GM18505 (cell line): Measurements from ENCODE around the gene COL15A1.

Source experiments
- ATAC-seq: cut with Tn5 transposase; IDR thresholded peaks from one replicate; pipeline ENCODE4 v1.9.1; 2021; ENCODE audit not compliant: unreplicated experiment
- POLR2A ChIP-seq: IDR thresholded peaks from 4 replicates; pipeline ENCODE4 v1.6.1; 2011; ENCODE audit warnings: borderline replicate concordance; ENCODE audit not compliant: insufficient read depth, insufficient read length; ENCODE audit errors: extremely low read depth

The COL15A1 gene

GRCh38 chr9:98944057-98944733 is 488 bp downstream of the COL15A1 start:
- no peak for TF ChIP-seq POLR2A
- no peak for ATAC-seq

DNA sequence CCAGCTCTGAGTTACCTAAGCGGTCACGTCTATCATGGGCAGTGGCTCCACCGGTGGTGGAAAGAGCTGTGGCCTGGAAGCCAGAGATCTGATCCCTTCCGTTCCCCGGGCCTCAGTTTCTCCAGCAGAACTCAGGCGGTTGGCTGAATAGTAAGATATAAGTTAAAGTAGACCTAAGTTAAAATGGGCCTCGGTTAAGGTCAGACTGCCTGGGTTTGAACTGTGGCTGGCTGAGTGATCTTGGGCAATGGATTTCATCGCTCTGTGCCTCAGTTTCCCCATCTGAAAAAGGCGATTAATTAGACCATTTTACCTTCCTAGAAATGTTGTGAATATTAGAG is 997 bp downstream of the COL15A1 start:
- no peak for ATAC-seq

GRCh38 chr9:98949565-98949964 is 5.9 kb downstream of the COL15A1 start:
- TF ChIP-seq POLR2A, result no peak
- no peak for ATAC-seq

More for the DNA sequence above, 997 bp downstream of the COL15A1 start:
- no peak for TF ChIP-seq POLR2A

DNA sequence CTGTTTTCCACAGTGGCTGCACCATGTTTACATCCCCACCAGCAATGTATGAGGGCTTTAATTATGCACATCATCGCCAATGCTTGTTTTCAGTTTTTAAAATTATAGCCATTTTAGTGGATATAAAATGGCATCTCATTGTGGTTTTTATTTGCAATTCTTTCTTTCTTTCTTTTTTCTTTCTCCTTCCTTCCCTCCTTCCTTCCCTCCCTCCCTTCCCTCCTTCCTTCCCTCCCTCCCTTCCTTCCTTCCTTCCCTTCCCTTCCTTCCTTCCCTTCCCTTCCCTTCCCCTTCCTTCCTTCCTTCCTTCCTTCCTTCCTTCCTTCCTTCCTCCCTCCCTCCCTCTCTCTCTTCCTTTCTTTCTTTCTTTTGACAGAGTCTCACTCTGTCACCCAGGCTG is 6.6 kb downstream of the COL15A1 start:
- ATAC-seq, result no peak

DNA sequence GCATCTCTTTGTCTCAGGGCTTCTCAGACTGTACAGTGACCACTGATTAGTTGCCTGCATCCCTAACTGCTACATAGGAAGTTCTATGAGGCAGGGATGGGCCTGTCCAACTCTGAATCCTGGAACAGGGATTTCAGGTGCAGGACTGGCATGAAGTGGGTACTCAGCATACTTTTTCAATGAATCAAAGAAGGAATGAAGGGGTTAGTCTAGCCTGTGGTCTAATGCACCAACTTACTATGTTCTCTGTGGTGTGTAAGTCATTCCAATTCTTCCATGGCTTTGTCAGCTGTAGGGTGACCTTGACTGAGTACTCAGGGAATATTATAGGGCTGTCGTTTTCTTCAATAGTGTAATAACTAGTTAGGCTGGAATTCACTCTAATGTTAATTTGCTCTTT is 8.3 kb downstream of the COL15A1 start:
- TF ChIP-seq POLR2A, result no peak
- ATAC-seq, result no peak

More for the DNA sequence above, 6.6 kb downstream of the COL15A1 start:
- TF ChIP-seq POLR2A, result no peak

DNA sequence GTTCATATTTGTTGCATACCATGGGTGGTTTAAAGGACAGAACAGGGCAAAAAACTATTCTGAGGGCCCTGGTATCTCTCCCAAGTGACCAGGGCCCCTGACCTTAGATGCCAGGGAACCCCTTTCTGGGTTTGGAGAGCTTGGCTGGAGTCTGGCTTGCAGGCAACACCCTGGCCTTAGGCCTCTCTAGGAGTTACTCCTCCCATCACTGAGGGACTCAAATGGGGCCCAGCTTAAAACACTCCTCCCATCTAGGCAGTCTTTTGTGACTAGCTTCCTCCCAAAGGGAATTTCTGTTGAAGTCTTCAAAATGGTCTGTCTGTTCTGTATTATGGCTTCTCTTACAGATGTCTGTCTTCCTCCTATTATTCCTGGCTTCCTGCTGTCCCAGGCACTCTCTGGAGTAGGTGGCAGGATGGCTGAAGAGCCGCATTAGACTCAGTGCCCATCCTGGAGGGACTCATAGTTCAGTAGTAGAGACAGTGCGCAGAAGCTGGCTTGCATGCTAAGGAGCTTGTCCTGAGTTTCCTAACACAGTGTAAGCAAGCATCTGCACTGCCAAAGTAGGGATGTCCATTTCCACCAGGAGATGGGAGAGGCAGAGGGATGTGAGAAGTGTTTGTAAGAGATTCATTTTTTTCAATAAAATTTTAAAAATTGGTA is 10.0 kb downstream of the COL15A1 start:
- no peak for ATAC-seq

GRCh38 chr9:98954244-98954610 is 10.5 kb downstream of the COL15A1 start:
- ATAC-seq, result no peak
- TF ChIP-seq POLR2A, result no peak

More for the DNA sequence above, 10.0 kb downstream of the COL15A1 start:
- TF ChIP-seq POLR2A, result no peak

DNA sequence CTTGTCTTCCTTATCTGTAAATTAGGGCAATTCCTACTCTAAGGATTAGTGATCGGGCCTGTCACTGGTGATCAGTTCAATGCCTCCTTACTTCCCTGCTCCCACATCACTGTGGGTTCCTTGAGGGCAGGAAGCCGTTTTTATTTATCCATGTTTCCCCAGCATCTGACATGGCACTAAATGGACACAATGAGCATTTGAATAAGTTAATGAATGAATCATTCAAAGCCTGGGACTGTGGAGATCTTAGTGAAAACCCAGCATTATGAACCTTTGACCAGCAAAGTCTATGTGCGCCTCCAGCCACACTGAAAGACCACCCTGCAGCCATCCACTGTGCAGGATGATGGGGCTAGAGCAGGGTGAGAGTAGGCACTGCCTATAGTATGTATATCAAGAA is 11.6 kb downstream of the COL15A1 start:
- ATAC-seq, result no peak
- no peak for TF ChIP-seq POLR2A

DNA sequence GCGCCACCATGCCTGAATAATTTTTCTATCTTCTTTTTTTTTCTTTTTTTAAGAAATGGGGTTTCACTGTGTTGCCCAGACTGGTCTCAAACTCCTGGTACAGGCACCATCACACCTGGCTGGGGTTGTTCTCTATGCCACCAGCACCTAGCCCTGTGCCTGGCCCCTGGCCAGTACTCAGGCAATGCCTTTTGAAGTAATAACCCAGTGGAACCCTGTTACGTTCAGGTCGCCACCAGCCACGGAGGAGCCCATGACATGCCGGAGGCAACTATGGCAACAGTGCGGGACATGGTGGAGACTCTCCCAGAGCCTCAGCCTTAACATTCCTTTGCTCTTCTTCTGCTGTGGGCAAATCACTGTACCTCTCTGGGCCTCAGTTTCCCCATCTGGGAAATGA is 14.1 kb downstream of the COL15A1 start:
- no peak for TF ChIP-seq POLR2A
- ATAC-seq, result no peak

DNA sequence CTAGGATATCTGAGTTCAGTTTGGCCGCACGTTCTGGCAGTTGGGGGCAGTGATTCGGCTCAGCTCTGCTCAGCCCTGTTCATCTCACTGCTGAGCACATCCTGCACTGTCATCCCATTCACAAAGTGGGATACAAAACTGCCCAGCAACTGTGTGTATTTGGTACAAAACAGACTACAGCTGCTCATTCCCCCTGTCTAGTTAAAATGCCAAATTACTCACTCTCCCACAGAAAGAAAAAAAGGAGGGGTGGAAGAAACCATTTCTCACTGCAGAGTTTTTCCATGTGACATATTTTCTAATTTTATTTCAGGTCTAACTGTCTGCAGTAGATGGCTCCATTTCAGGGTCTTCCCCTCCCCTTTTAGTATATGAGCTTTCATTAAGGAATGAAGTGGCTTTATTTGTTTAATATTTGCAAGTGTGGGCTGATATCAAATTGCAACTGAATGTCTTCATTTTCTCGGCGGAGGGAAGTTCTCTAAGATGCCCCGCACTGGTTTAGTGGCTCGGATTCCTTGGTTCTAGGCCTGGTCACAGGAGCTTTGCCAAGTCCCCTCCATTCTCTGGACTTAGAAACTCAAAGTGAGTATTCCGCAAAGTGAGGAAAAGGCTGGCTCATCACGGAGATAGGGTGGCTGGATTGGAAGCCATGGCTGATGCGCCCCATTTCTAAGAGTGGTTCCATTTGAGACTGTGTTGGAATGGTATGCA is 14.7 kb downstream of the COL15A1 start:
- no peak for ATAC-seq
- no peak for TF ChIP-seq POLR2A

GRCh38 chr9:98960409-98960808 is 16.7 kb downstream of the COL15A1 start:
- ATAC-seq, result no peak
- no peak for TF ChIP-seq POLR2A

- no peak for TF ChIP-seq POLR2A
- no peak for ATAC-seq
Observed at GRCh38 chr9:98961513-98962180, 17.9 kb downstream of the COL15A1 start.

DNA sequence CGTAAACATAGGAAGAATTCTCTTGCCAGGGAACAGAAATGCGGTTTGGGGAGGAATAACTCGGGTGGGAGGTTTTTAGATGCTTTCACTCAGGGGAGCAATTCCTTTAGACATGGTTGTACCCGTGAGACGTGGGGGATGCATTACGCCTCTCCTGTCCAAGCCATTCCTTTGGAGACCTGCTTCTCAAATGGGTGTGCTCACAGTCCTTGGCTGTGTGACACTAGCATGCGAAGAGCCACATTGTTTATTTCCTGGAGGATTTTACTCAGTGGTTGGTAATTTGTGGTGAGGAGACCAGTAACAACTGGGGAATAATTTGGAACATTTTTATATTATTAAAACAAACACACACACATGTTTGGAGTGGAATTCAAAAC is 18.5 kb downstream of the COL15A1 start:
- TF ChIP-seq POLR2A, result no peak
- ATAC-seq, result no peak

DNA sequence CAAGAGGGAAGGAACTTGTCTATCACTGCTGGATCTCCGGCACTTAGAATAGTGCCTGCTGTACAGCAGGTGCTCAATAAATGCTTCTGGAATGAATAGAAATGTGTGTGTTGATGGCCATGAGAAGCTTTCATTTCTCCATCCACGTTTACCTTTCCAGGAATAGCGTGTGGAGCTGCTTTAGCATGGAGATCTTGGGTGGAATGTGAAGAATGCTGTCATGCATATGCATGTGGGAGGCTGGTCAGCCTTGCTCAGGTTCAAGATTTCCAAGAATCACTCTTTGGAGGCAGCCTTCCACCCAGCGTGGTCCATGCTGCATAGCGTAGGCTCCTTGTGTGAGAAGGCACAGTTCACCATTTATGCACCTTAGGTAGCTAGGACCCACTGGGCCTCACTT is 19.2 kb downstream of the COL15A1 start:
- ATAC-seq, result no peak
- TF ChIP-seq POLR2A, result no peak

DNA sequence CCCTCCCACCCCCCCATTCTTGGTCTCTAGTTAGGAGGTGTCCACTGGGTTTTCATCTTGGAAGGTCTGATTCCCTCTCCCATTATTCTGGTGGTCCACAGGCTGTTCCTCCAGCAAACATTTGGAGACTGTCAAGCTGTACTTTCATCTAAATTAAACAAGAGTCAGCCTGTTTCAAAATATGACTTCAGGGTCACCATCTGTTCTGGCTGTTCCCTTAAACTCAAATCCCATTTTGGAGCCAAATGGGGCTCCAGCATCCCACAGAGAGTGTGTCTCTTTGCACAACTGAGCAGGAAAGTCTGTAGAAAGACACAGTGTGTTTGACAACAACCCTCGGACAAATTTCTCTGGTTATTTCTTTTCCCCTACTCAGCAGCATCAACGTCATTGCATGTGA is 20.5 kb downstream of the COL15A1 start:
- no peak for TF ChIP-seq POLR2A
- ATAC-seq, result no peak
